Tibial nerve (tissue), 3 donors: ENCODE results near the gene STARD3.

Source experiments
- CTCF ChIP-seq, 5 experiments: fragments of 200-600 bp in 3 of 5; fragments of 450-650 bp in 2 of 5; sonication (generic) in 3 of 5; IDR thresholded peaks; one replicate each; pipeline ENCODE4 v1.5.1; 2016 to 2019; ENCODE audit warnings: antibody characterized with exemption in 5 of 5, mild to moderate bottlenecking in 3 of 5, moderate library complexity in 2 of 5
- POLR2A ChIP-seq, 2 donors: fragments of 450-650 bp; IDR thresholded peaks; one replicate each; pipeline ENCODE4 v1.6.1; 2017; ENCODE audit warnings: antibody characterized with exemption in 2 of 2, mild to moderate bottlenecking in 2 of 2, moderate library complexity in 2 of 2

- TF ChIP-seq POLR2A (IDR thresholded peaks at IDR 0.05) (no peak), CTCF (IDR thresholded peaks at IDR 0.05) (no peak)
Measured at GRCh38 chr17:39658346-39658745, 21.4 kb downstream of the STARD3 start.
